ENCODE data around the gene MRPL27. TPM values are rescaled to one million over a fixed set of nuclear protein-coding genes. Genes with fewer than 3 reads are reported as not detected.
A peak's percentile ranks its signal among the peaks of the same experiment; 100 is the strongest.

The MRPL27 gene
- total RNA-seq, 1 experiment from 2014 or later = 115 TPM

- no peaks in the 10 kb centered on the region for H3K9me3 ChIP-seq (replicated peaks)
- no peak overlapping the region for H3K4me3 ChIP-seq
- DNase-seq (ENCODE audit: low read depth in 1 of 2, low spot score in 2 of 2) = no peak
- no peak overlapping the region for H3K27ac ChIP-seq
- H3K36me3 ChIP-seq = peaks cover 78% of the 10 kb centered on the region
- no peaks in the 10 kb centered on the region for H3K27me3 ChIP-seq (replicated peaks)
- H3K4me1 ChIP-seq (replicated peaks) = peaks cover 10% of the 10 kb centered on the region
Measured at GRCh38 chr17:50379351-50380132, 6.6 kb upstream of the MRPL27 start.

GRCh38 chr17:50375858-50376538 is 3.0 kb upstream of the MRPL27 start:
- peaks cover 59% of the 10 kb centered on the region for H3K36me3 ChIP-seq
- DNase-seq (ENCODE audit: low read depth in 1 of 2, low spot score in 2 of 2) = no peak
- H3K4me3 ChIP-seq = no peak overlapping the region
- peaks cover 23% of the 10 kb centered on the region for H3K4me1 ChIP-seq (replicated peaks)
- H3K27me3 ChIP-seq (replicated peaks) = no peaks in the 10 kb centered on the region
- no peaks in the 10 kb centered on the region for H3K9me3 ChIP-seq (replicated peaks)
- H3K27ac ChIP-seq = no peak overlapping the region

GRCh38 chr17:50373705-50374104 is 721 bp upstream of the MRPL27 start:
- DNase-seq (ENCODE audit: low read depth in 1 of 2, low spot score in 2 of 2) = no peak
- Histone ChIP-seq H3K27me3 (replicated peaks) (no peaks in the 10 kb centered on the region), H3K27ac (peak overlapping the region; percentile 93), H3K4me3 (peak overlapping the region; percentile 84), H3K9me3 (replicated peaks) (no peaks in the 10 kb centered on the region), H3K4me1 (replicated peaks) (peaks cover 22% of the 10 kb centered on the region), H3K36me3 (peaks cover 58% of the 10 kb centered on the region)

GRCh38 chr17:50372222-50372757 is 694 bp downstream of the MRPL27 start:
- Histone ChIP-seq H3K27me3 (replicated peaks) (no peaks in the 10 kb centered on the region), H3K4me3 (peak overlapping the region; percentile 84), H3K36me3 (peaks cover 66% of the 10 kb centered on the region), H3K9me3 (replicated peaks) (no peaks in the 10 kb centered on the region), H3K27ac (peak overlapping the region; percentile 93), H3K4me1 (replicated peaks) (peaks cover 13% of the 10 kb centered on the region)
- DNase-seq (ENCODE audit: low read depth in 1 of 2, low spot score in 2 of 2) = no peak

- DNase-seq (ENCODE audit: low read depth in 1 of 2, low spot score in 2 of 2) = no peak
- no peaks in the 10 kb centered on the region for H3K27me3 ChIP-seq (replicated peaks)
- H3K4me3 ChIP-seq = no peak overlapping the region
- peaks cover 69% of the 10 kb centered on the region for H3K36me3 ChIP-seq
- H3K9me3 ChIP-seq (replicated peaks) = no peaks in the 10 kb centered on the region
- no peak overlapping the region for H3K27ac ChIP-seq
- peaks cover 13% of the 10 kb centered on the region for H3K4me1 ChIP-seq (replicated peaks)
Measured at GRCh38 chr17:50371526-50371925, 1.5 kb downstream of the MRPL27 start.

DNA sequence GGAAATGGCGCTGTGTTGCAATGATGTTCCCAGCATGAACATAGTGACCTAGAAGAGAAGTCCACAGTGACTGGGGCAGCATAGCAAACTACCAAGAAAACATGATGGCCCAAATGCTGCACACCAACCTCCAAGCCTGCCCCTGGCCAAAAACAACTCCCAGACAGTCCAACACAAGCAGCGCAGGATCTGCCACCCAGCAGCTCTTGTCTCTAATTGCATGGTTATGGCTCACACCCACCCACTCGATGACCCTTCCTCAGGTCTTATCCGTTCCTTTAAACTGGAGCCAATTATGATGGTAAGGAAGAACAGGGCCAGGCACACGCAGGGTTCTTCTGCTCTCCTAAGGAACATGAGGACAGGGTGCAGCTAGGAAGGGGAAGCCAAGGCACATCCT is 2.9 kb downstream of the MRPL27 start:
- H3K27ac ChIP-seq = no peak overlapping the region

DNA sequence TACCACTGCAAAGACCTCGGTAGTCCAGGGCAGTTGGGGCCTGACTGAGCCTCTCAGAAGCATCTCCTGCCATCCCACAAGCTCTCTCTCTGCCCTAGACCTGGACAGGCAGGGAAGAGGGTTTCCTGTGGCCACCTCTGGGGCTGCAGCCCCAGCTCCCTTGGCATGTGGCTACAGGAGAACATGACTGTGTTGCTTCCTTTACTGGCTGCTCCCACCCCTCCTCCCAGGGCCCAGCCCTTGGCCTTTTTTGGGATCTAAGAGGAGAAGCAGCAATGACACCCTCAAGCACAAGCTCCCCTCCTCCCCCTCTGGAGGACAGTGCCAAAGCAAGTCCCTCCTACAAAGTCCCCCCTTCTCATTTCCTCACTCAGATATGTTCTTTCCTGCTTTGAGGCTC is 5.6 kb downstream of the MRPL27 start:
- DNase-seq (ENCODE audit: low read depth in 1 of 2, low spot score in 2 of 2) = no peak
- Histone ChIP-seq H3K4me1 (replicated peaks) (peaks cover 17% of the 10 kb centered on the region), H3K36me3 (peaks cover 78% of the 10 kb centered on the region), H3K9me3 (replicated peaks) (no peaks in the 10 kb centered on the region), H3K27ac (no peak overlapping the region), H3K27me3 (replicated peaks) (no peaks in the 10 kb centered on the region), H3K4me3 (no peak overlapping the region)

More for the DNA sequence above, 2.9 kb downstream of the MRPL27 start:
- H3K36me3 ChIP-seq = peaks cover 77% of the 10 kb centered on the region
- H3K4me3 ChIP-seq = no peak overlapping the region
- H3K9me3 ChIP-seq (replicated peaks) = no peaks in the 10 kb centered on the region
- H3K27me3 ChIP-seq (replicated peaks) = no peaks in the 10 kb centered on the region
- H3K4me1 ChIP-seq (replicated peaks) = peaks cover 13% of the 10 kb centered on the region
- no peak for DNase-seq (ENCODE audit: low read depth in 1 of 2, low spot score in 2 of 2)

GRCh38 chr17:50365649-50366393 is 7.2 kb downstream of the MRPL27 start:
- no peak for DNase-seq (ENCODE audit: low read depth in 1 of 2, low spot score in 2 of 2)
- peaks cover 78% of the 10 kb centered on the region for H3K36me3 ChIP-seq
- no peak overlapping the region for H3K4me3 ChIP-seq
- no peaks in the 10 kb centered on the region for H3K9me3 ChIP-seq (replicated peaks)
- peaks cover 9% of the 10 kb centered on the region; the same call in 1 of the 2 replicates for H3K4me1 ChIP-seq (replicated peaks)
- no peak overlapping the region for H3K27ac ChIP-seq
- no peaks in the 10 kb centered on the region for H3K27me3 ChIP-seq (replicated peaks)

DNA sequence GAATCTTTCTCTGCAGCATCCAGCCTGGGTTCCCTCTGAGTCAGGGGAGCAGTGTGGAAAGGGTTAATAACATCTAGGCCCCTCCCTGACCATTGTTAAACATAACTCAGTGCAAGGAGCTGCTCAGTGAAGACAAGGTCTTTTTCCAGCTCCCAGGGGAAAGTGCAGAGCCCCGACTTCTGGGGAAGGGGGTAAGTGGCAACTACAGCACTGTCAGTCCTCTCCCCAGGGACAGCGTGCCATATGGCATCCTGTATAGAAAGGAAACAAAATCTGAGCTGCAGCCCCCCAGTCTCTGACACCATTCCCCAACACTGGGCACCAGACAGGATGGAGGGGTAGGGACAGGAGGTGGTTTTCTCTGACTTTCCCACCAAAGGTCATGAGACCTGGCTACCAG is 7.8 kb downstream of the MRPL27 start:
- Histone ChIP-seq H3K27me3 (replicated peaks) (no peaks in the 10 kb centered on the region), H3K27ac (no peak overlapping the region), H3K4me1 (replicated peaks) (peaks cover 9% of the 10 kb centered on the region; the same call in 1 of the 2 replicates), H3K36me3 (peaks cover 76% of the 10 kb centered on the region), H3K9me3 (replicated peaks) (no peaks in the 10 kb centered on the region), H3K4me3 (no peak overlapping the region)
- DNase-seq (ENCODE audit: low read depth in 1 of 2, low spot score in 2 of 2) = no peak

DNA sequence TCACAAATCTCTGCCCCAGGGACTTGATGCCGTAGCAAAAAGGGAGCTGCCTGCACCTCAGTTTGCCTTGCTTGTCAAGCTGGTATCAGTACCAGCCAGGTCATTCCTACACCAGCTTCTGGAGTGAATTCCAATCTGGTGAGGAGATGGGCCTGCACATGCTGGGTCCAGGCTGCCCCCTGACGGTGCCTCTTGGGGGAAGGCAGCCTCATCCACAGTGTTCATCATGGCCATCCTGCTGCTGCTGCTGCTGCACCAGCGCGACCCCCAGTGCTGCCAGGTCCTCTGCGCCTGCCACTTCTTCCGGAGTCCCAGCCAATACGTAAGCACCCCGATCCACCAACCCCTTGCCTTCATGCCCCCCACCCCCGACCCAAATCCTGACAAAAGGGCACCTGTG is 8.3 kb downstream of the MRPL27 start:
- no peak for DNase-seq (ENCODE audit: low read depth in 1 of 2, low spot score in 2 of 2)
- no peaks in the 10 kb centered on the region for H3K9me3 ChIP-seq (replicated peaks)
- no peak overlapping the region for H3K27ac ChIP-seq
- peaks cover 9% of the 10 kb centered on the region; the same call in 1 of the 2 replicates for H3K4me1 ChIP-seq (replicated peaks)
- H3K27me3 ChIP-seq (replicated peaks) = no peaks in the 10 kb centered on the region
- peaks cover 76% of the 10 kb centered on the region for H3K36me3 ChIP-seq
- no peak overlapping the region for H3K4me3 ChIP-seq

GRCh38 chr17:50364061-50364458 is 8.9 kb downstream of the MRPL27 start:
- no peak for DNase-seq (ENCODE audit: low read depth in 1 of 2, low spot score in 2 of 2)
- peaks cover 9% of the 10 kb centered on the region; the same call in 1 of the 2 replicates for H3K4me1 ChIP-seq (replicated peaks)
- no peaks in the 10 kb centered on the region for H3K27me3 ChIP-seq (replicated peaks)
- no peak overlapping the region for H3K27ac ChIP-seq
- no peaks in the 10 kb centered on the region for H3K9me3 ChIP-seq (replicated peaks)
- peaks cover 76% of the 10 kb centered on the region for H3K36me3 ChIP-seq
- H3K4me3 ChIP-seq = no peak overlapping the region

DNA sequence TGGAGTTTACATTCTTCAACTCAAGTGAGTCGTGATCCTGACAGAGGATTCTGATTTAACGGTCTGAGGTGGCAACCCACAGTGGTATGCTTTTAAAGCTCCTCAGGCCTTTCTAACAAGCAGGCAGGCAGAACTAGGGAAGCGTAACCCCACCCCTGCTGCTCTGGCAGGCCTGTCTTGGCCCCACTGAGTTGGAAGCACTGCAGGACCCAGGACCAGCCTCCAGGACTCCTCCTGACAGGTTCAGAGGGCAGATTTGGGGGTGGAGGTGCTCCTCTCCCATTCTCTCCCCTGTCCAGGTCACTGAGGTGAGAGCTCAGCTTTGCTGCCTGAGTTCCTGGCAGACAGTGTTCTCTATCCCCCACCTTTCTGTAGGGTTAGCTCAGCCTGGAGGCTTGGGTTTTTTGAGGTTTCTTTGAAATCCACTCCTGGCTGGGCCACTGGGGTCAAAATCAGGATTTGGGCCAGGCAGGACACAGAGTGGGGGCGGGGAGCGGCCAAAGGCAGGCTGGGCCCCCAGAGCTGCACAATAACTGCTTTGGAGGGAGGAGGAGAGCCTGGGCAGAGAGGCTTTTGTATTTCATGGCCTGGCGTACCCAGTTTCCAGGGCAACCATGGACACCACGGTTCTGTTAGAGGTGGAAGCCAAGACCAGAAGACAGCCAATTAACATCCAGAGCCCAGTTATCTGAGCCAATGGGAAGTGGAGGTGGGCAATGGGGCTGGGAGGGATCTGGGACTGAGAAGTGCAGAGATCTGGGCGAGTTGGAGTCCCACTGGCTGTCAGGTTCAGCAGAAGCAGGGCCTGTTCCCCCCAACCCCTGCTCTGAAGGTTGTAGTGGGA is 9.5 kb downstream of the MRPL27 start:
- Histone ChIP-seq H3K27ac (no peak overlapping the region), H3K9me3 (replicated peaks) (no peaks in the 10 kb centered on the region), H3K4me3 (no peak overlapping the region), H3K4me1 (replicated peaks) (peaks cover 9% of the 10 kb centered on the region; the same call in 1 of the 2 replicates), H3K36me3 (peaks cover 76% of the 10 kb centered on the region), H3K27me3 (replicated peaks) (no peaks in the 10 kb centered on the region)
- peak; percentile 33 to 55 for DNase-seq (ENCODE audit: low read depth in 1 of 2, low spot score in 2 of 2)

DNA sequence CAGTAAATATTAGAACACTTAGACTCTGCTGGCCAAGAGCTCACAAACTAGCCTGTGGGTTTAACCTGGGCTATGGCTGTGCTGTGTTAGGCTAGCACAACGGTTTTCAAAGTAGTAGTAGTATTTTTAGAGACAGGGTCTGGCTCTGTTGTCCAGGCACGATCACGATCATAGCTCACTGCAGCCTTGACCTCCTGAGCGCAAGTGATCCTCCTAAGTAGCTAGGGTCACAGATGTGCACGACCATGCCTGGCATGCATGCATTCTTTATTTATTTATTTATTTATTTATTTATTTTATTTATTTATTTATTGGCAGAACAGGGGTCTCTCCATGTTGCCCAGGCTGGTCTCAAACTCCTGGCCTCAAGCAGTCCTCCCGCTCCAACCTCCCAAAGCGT is 10.3 kb downstream of the MRPL27 start:
- Histone ChIP-seq H3K4me3 (no peak overlapping the region), H3K36me3 (peaks cover 76% of the 10 kb centered on the region), H3K9me3 (replicated peaks) (no peaks in the 10 kb centered on the region), H3K27me3 (replicated peaks) (no peaks in the 10 kb centered on the region), H3K27ac (no peak overlapping the region), H3K4me1 (replicated peaks) (peaks cover 9% of the 10 kb centered on the region; the same call in 1 of the 2 replicates)
- no peak for DNase-seq (ENCODE audit: low read depth in 1 of 2, low spot score in 2 of 2)

Data from SJSA1 (cell line).